ENCODE results near the gene PAQR8. TPM values are rescaled to one million over a fixed set of nuclear protein-coding genes. Genes with fewer than 3 reads are reported as not detected.

PAQR8 gene
- total RNA-seq, 2 donors from 2014 or later = 4.1 to 7.3 TPM

DNA sequence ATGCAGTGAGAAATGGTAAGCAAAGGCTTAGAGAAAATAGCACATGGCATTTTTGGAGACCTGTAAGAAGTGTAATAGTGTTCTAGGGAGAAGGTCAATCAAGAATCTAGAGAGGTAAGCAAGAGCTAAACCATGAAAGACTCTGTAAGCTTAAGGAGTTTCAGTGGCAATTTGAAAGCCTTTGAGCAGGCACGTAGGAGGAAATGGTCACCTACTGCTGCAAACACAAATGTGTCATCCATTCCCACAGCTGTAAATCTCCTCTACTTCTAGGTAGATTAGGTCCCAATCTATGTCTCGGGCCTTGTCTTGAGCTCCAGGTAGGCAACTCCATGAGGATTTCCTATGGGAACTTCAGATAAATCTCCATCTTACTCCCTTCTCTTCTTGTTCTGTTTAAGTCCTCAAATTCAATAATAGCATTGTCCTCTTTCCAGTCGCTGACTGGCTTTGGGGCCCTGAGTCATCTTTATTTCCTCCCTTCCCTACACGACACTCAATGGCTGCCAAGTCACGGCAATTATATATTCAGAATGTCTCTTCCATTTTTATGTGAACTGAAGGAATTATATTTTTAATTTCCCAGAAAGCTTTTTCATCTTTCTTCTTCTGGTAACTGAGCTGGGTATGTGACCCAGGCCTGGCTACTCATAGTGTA is 24.2 kb upstream of the PAQR8 start:
- no peaks in the 10 kb centered on the region for H3K4me1 ChIP-seq (ENCODE audit: control insufficient read depth in 1 of 2, low read depth in 2 of 2)
- H3K27me3 ChIP-seq (replicated peaks; ENCODE audit: insufficient read depth) = no peaks in the 10 kb centered on the region
- no peak for ATAC-seq (ENCODE audit: insufficient number of reproducible peaks, low FRiP score, low read depth)
- TF ChIP-seq, protein P1, sequence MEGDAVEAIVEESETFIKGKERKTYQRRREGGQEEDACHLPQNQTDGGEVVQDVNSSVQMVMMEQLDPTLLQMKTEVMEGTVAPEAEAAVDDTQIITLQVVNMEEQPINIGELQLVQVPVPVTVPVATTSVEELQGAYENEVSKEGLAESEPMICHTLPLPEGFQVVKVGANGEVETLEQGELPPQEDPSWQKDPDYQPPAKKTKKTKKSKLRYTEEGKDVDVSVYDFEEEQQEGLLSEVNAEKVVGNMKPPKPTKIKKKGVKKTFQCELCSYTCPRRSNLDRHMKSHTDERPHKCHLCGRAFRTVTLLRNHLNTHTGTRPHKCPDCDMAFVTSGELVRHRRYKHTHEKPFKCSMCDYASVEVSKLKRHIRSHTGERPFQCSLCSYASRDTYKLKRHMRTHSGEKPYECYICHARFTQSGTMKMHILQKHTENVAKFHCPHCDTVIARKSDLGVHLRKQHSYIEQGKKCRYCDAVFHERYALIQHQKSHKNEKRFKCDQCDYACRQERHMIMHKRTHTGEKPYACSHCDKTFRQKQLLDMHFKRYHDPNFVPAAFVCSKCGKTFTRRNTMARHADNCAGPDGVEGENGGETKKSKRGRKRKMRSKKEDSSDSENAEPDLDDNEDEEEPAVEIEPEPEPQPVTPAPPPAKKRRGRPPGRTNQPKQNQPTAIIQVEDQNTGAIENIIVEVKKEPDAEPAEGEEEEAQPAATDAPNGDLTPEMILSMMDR (IDR thresholded peaks at IDR 0.05) = no peak
- no peak for DNase-seq (ENCODE audit: low spot score)
- no peaks in the 10 kb centered on the region for H3K36me3 ChIP-seq
- H3K9me3 ChIP-seq = no peaks in the 10 kb centered on the region
- no peak overlapping the region for H3K27ac ChIP-seq
- H3K4me3 ChIP-seq = no peak overlapping the region

DNA sequence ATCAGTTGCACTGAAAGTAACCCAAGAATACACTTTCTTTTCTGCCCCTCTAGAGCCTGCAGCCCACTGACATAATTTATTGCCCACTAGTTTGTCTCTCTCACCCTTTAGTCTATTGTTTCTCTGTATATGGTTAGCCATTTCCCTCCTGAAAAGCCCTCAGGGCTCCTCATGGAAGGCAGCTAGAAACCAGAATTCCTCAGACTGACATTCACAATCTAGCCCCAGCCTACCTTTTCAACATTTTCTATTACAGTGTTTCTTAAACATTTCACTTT is 21.4 kb upstream of the PAQR8 start:
- DNase-seq (ENCODE audit: low spot score) = no peak
- Histone ChIP-seq H3K4me3 (no peak overlapping the region), H3K27ac (no peak overlapping the region), H3K27me3 (replicated peaks; ENCODE audit: insufficient read depth) (no peaks in the 10 kb centered on the region), H3K36me3 (no peaks in the 10 kb centered on the region), H3K4me1 (ENCODE audit: control insufficient read depth in 1 of 2, low read depth in 2 of 2) (no peaks in the 10 kb centered on the region), H3K9me3 (no peaks in the 10 kb centered on the region)
- TF ChIP-seq, protein P1 (IDR thresholded peaks at IDR 0.05) = no peak
- no peak for ATAC-seq (ENCODE audit: insufficient number of reproducible peaks, low FRiP score, low read depth)

DNA sequence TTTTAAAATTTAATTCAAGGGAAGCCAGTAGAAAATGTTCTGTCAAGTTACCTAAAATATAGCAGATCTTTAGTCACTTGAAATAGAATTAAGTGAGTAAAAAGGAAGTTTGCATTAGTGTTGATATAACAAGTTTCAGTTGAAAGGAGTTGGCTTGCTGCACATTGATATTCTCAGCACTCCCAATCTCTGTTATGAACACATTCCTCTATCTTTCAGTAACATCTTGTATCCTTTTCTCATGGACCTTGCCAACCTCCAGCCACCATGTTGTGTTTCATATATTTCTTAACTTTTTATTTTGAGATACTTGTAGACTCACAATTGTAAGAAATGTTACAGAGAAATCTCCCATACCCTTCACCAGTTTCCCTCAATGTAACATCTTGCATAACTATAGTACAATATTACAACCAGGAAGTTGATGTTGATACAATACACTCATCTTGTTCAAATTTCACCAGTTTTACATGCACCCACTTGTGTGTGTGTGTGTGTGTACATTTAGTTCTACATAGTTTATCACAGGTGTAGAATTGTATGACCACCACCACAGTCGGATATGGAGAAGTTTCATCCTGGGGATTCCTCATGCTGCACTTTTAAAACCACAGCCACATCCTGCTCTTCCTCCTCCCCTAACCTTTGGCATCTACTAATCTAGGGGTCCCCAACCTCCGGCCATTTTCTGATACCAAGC is 20.2 kb upstream of the PAQR8 start:
- no peaks in the 10 kb centered on the region for H3K36me3 ChIP-seq
- H3K9me3 ChIP-seq = no peaks in the 10 kb centered on the region
- no peaks in the 10 kb centered on the region for H3K4me1 ChIP-seq (ENCODE audit: control insufficient read depth in 1 of 2, low read depth in 2 of 2)
- H3K4me3 ChIP-seq = no peak overlapping the region
- no peak overlapping the region for H3K27ac ChIP-seq
- ATAC-seq (ENCODE audit: insufficient number of reproducible peaks, low FRiP score, low read depth) (no peak), DNase-seq (ENCODE audit: low spot score) (no peak)
- TF ChIP-seq, protein P1 (IDR thresholded peaks at IDR 0.05) = no peak
- no peaks in the 10 kb centered on the region for H3K27me3 ChIP-seq (replicated peaks; ENCODE audit: insufficient read depth)

DNA sequence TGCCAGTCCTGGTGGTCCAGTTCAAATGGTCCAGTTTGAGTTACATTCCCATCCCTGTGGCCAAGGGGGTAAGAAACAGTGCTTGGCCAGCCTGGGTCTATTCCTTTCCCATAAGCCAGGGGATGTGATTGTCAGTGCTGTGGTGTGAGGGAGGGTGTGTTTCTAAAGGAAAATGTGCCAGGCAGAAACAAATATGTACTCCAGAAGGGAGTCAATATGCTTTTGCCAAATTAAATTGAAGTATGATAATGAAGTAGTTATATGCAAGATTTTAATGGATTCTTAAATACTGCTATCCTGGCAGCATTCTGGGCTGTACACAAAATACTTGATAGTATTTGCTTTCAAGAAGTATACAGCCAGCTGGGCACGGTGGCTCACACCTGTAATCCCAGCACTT is 16.6 kb upstream of the PAQR8 start:
- no peak for ATAC-seq (ENCODE audit: insufficient number of reproducible peaks, low FRiP score, low read depth)
- Histone ChIP-seq H3K4me3 (no peak overlapping the region), H3K27me3 (replicated peaks; ENCODE audit: insufficient read depth) (no peaks in the 10 kb centered on the region), H3K9me3 (no peaks in the 10 kb centered on the region), H3K36me3 (no peaks in the 10 kb centered on the region), H3K4me1 (ENCODE audit: control insufficient read depth in 1 of 2, low read depth in 2 of 2) (no peaks in the 10 kb centered on the region), H3K27ac (no peak overlapping the region)
- TF ChIP-seq, protein P1 (IDR thresholded peaks at IDR 0.05) = no peak
- no peak for DNase-seq (ENCODE audit: low spot score)

DNA sequence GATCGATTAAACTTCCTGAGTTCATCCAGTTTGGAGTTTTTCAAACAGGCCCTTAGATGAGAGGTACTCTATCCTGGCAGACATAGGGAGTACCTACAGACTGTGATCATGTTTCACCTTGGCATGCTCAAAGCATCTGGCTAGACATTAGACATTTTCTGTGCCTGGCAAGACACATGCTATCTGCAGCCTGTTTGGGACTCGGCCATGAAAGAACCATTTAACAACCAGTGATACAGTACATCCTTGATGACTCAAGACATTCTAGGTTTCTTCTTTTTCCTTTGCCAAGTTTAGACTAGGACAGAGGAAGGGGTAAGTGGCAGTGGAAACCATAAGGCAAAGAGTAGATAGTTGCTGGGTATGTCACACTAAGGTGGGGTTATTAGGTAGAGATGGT is 15.4 kb upstream of the PAQR8 start:
- no peaks in the 10 kb centered on the region for H3K9me3 ChIP-seq
- DNase-seq (ENCODE audit: low spot score) = no peak
- no peak for ATAC-seq (ENCODE audit: insufficient number of reproducible peaks, low FRiP score, low read depth)
- no peak overlapping the region for H3K27ac ChIP-seq
- H3K4me3 ChIP-seq = no peak overlapping the region
- no peaks in the 10 kb centered on the region for H3K4me1 ChIP-seq (ENCODE audit: control insufficient read depth in 1 of 2, low read depth in 2 of 2)
- no peaks in the 10 kb centered on the region for H3K27me3 ChIP-seq (replicated peaks; ENCODE audit: insufficient read depth)
- TF ChIP-seq, protein P1 (IDR thresholded peaks at IDR 0.05) = no peak
- no peaks in the 10 kb centered on the region for H3K36me3 ChIP-seq
